ENCODE results near the gene SLC12A5. TPM values are rescaled to one million over a fixed set of nuclear protein-coding genes. Genes with fewer than 3 reads are reported as not detected.

SLC12A5 gene
- total RNA-seq, 2 experiments from 2014 or later: 3.8 to 11.0 TPM

GRCh38 chr20:46085179-46085851 lies 56.3 kb downstream of the SLC12A5 start:
- Histone ChIP-seq H3K79me2 (ENCODE audit: insufficient read depth, low read depth, low read length) (peaks cover 91% of the 10 kb centered on the region), H3K9me2 (ENCODE audit: insufficient read depth, low read length) (no peaks in the 10 kb centered on the region), H3K9me3 (ENCODE audit: low read length) (no peaks in the 10 kb centered on the region), H3K27ac (ENCODE audit: low read depth, low read length, poor library complexity, severe bottlenecking) (no peak overlapping the region), H3K36me3 (ENCODE audit: insufficient read depth, low read length) (peaks cover 12% of the 10 kb centered on the region; the same call in 1 of the 2 replicates), H3K4me1 (ENCODE audit: insufficient read depth, low read length, poor library complexity, severe bottlenecking) (peaks cover 32% of the 10 kb centered on the region), H3K4me3 (ENCODE audit: low read depth, low read length, poor library complexity, severe bottlenecking) (no peak overlapping the region), H2AFZ (ENCODE audit: low read length) (no peak overlapping the region), H3K4me2 (ENCODE audit: low read length) (no peak overlapping the region), H4K20me1 (ENCODE audit: insufficient read depth, low read length) (peaks cover 71% of the 10 kb centered on the region)
- CTCF ChIA-PET (ENCODE audit: unreplicated experiment): no interaction called here
- TF ChIP-seq CTCF (conservative IDR thresholded peaks at IDR 0.05; ENCODE audit: low read length) (no peak), EZH2phosphoT487 (IDR thresholded peaks at IDR 0.05; ENCODE audit: borderline replicate concordance, low read depth, low read length) (no peak)
- no TSS peak for BruUV-seq (replicated peaks)
- POLR2A ChIA-PET: interaction anchor here (1.0 to 1.1 kb wide), 2 partner anchors 12 to 15 kb away, joined by 3 to 4 read pairs; no protein-coding TSS in a partner anchor
- intact Hi-C loops (cut with micrococcal nuclease; ENCODE audit: unreplicated experiment): no loop called here
- DNase-seq (ENCODE audit: low spot score): no peak

- intact Hi-C loops (cut with micrococcal nuclease; ENCODE audit: unreplicated experiment): no loop called here
- H3K27ac ChIP-seq (ENCODE audit: low read depth, low read length, poor library complexity, severe bottlenecking): no peak overlapping the region
- H3K9me2 ChIP-seq (ENCODE audit: insufficient read depth, low read length): no peaks in the 10 kb centered on the region
- peak; percentile 36 for DNase-seq (ENCODE audit: low spot score)
- ChIA-PET CTCF (ENCODE audit: unreplicated experiment) (no interaction called here), POLR2A (interaction anchor here (0.7 kb wide), 2 partner anchors 78 to 1112 kb away, joined by 3 read pairs; no protein-coding TSS in a partner anchor)
- peaks cover 72% of the 10 kb centered on the region for H3K79me2 ChIP-seq (ENCODE audit: insufficient read depth, low read depth, low read length)
- BruUV-seq (replicated peaks): no TSS peak
- H4K20me1 ChIP-seq (ENCODE audit: insufficient read depth, low read length): peaks cover 54% of the 10 kb centered on the region
- no peak overlapping the region for H3K4me3 ChIP-seq (ENCODE audit: low read depth, low read length, poor library complexity, severe bottlenecking)
- H3K9me3 ChIP-seq (ENCODE audit: low read length): no peaks in the 10 kb centered on the region
- TF ChIP-seq EZH2phosphoT487 (IDR thresholded peaks at IDR 0.05; ENCODE audit: borderline replicate concordance, low read depth, low read length) (no peak), CTCF (conservative IDR thresholded peaks at IDR 0.05; ENCODE audit: low read length) (peak; percentile 78)
- H3K4me2 ChIP-seq (ENCODE audit: low read length): peak overlapping the region; percentile 93
- no peak overlapping the region for H2AFZ ChIP-seq (ENCODE audit: low read length)
- H3K36me3 ChIP-seq (ENCODE audit: insufficient read depth, low read length): peaks cover 8% of the 10 kb centered on the region; the same call in 1 of the 2 replicates
- peaks cover 35% of the 10 kb centered on the region for H3K4me1 ChIP-seq (ENCODE audit: insufficient read depth, low read length, poor library complexity, severe bottlenecking)
These were observed 58.1 kb downstream of the SLC12A5 start for GRCh38 chr20:46087161-46087560.
